ENCODE data around the gene CGA.

The CGA gene

GRCh38 chr6:87088076-87088475 is 6.8 kb downstream of the CGA start:
- no peak for DNase-seq (ENCODE audit: low spot score)

- DNase-seq (ENCODE audit: low spot score) = no peak
Observed at GRCh38 chr6:87082160-87082721, 12.7 kb downstream of the CGA start.

GRCh38 chr6:87078983-87079616 is 15.8 kb downstream of the CGA start:
- DNase-seq (ENCODE audit: low spot score) = peak; percentile 85

- no peak for DNase-seq (ENCODE audit: low spot score)
Observed at GRCh38 chr6:87075168-87075567, 19.7 kb downstream of the CGA start.

- DNase-seq (ENCODE audit: low spot score) = no peak
Observed at GRCh38 chr6:87074101-87074621, 20.7 kb downstream of the CGA start.

- DNase-seq (ENCODE audit: low spot score) = no peak
Observed at GRCh38 chr6:87071683-87072082, 23.2 kb downstream of the CGA start.

- DNase-seq (ENCODE audit: low spot score) = no peak
Observed at GRCh38 chr6:87070741-87071140, 24.2 kb downstream of the CGA start.

GRCh38 chr6:87068795-87069194 is 26.1 kb downstream of the CGA start:
- no peak for DNase-seq (ENCODE audit: low spot score)

- peak; percentile 64 for DNase-seq (ENCODE audit: low spot score)
Observed at GRCh38 chr6:87066449-87067333, 28.2 kb downstream of the CGA start.

GRCh38 chr6:87065117-87065516 is 29.8 kb downstream of the CGA start:
- no peak for DNase-seq (ENCODE audit: low spot score)

GRCh38 chr6:87059943-87060342 is 35.0 kb downstream of the CGA start:
- DNase-seq (ENCODE audit: low spot score) = no peak

GRCh38 chr6:87054143-87054833 is 40.6 kb downstream of the CGA start:
- DNase-seq (ENCODE audit: low spot score) = no peak

- DNase-seq (ENCODE audit: low spot score) = no peak
Observed at GRCh38 chr6:87053312-87053711, 41.6 kb downstream of the CGA start.

- no peak for DNase-seq (ENCODE audit: low spot score)
Observed at GRCh38 chr6:87049779-87050178, 45.1 kb downstream of the CGA start.

- no peak for DNase-seq (ENCODE audit: low spot score)
Observed at GRCh38 chr6:87045521-87046075, 49.3 kb downstream of the CGA start.

- no peak for DNase-seq (ENCODE audit: low spot score)
Observed at GRCh38 chr6:87040729-87041128, 54.2 kb downstream of the CGA start.
